Hepatocyte (in vitro differentiated cells): ENCODE measurements around the gene FLCN.

Experiments
- EZH2phosphoT487 ChIP-seq: fragments of 200-600 bp; sonication (generic); IDR thresholded peaks from one replicate; pipeline ENCODE4 v1.6.1; 2018; ENCODE audit warnings: antibody characterized with exemption, mild to moderate bottlenecking, low read depth, moderate library complexity; ENCODE audit not compliant: unreplicated experiment, severe bottlenecking
- TF ChIP-seq, protein P1 (sequence below): fragments of 200-600 bp; sonication (generic); IDR thresholded peaks from 2 replicates; pipeline ENCODE4 v1.5.1; 2016; ENCODE audit warnings: antibody characterized with exemption, mild to moderate bottlenecking; ENCODE audit not compliant: poor library complexity

GRCh38 chr17:17169396-17169795, 67.6 kb downstream of the FLCN start:
- TF ChIP-seq, protein P1, sequence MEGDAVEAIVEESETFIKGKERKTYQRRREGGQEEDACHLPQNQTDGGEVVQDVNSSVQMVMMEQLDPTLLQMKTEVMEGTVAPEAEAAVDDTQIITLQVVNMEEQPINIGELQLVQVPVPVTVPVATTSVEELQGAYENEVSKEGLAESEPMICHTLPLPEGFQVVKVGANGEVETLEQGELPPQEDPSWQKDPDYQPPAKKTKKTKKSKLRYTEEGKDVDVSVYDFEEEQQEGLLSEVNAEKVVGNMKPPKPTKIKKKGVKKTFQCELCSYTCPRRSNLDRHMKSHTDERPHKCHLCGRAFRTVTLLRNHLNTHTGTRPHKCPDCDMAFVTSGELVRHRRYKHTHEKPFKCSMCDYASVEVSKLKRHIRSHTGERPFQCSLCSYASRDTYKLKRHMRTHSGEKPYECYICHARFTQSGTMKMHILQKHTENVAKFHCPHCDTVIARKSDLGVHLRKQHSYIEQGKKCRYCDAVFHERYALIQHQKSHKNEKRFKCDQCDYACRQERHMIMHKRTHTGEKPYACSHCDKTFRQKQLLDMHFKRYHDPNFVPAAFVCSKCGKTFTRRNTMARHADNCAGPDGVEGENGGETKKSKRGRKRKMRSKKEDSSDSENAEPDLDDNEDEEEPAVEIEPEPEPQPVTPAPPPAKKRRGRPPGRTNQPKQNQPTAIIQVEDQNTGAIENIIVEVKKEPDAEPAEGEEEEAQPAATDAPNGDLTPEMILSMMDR: no peak
- TF ChIP-seq EZH2phosphoT487: no peak
